HG02943 (cell line): ENCODE results near the gene KCTD3.

Source experiments
- ATAC-seq: cut with Tn5 transposase; IDR thresholded peaks from one replicate; pipeline ENCODE4 v1.9.1; 2021; ENCODE audit warnings: mild to moderate bottlenecking, low read depth, moderate library complexity; ENCODE audit not compliant: unreplicated experiment

The KCTD3 gene

GRCh38 chr1:215603319-215603718, 36.2 kb downstream of the KCTD3 start:
- no peak for ATAC-seq

DNA sequence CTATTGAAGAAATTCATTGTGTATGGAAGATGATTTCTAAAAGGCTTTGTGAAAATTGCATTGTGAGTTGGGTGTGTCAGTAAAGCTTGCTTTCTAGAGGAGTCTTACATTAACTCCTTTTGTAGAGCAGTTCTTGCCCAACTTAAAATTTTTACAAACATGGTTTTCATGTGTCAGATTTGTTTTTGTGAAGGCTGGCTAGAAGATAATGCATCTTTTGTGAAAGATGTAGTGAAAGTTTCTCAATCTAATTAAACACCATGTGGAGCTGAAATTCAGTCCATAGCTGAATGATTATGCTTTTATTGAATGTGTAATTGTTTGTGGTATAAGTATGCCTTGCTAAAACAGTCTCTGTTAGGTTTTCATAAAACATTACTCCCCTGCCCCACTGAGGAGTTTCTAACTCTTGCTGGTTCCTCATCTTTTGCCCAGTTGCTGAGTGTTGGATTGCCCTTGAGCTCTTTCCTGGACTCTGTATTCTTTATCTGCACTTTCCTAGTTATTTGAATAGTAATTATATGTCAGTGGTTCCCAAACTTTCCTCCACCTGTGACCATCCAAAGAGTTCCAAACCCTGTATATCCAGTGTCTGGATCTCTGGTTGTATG, 38.0 kb downstream of the KCTD3 start:
- no peak for ATAC-seq

DNA sequence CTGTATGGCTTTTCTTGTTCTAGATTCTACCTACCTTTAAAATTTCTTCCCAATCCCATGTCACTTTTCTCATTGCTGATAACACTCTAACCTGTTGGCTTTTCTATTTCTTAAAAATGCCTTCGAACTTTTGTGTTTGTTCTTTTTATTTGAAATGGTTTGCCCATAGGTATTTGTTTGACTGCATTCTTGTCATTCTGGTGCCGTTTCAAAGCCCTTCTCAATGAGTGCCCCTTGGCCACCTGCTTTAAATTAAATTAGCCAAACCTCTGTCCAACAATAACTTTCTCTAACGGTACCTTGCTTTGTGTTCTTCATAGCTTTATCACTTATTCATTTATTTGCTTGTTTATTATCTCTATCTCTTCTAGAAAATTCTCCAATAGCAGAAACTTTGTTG, 38.9 kb downstream of the KCTD3 start:
- ATAC-seq = no peak

- ATAC-seq = no peak
Observed at GRCh38 chr1:215606564-215607168, 39.6 kb downstream of the KCTD3 start.

DNA sequence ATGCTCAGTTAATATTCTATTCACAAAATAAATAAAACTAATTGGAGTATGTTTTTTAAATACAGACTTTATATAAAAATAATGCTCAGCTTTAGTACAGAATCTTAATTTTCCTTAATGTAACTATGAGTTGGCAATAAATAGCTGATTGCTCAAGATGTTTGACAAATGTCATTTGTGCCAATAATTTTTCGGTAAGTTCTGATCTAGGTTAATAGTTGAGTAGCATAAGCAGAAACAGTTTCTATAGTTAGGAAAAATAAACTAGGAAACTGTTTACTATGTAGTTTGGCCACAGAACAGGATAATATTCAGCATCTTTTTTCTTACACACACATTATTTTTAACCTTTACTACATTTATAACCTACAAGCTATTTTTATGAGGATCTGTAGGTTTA, 40.3 kb downstream of the KCTD3 start:
- ATAC-seq = no peak

DNA sequence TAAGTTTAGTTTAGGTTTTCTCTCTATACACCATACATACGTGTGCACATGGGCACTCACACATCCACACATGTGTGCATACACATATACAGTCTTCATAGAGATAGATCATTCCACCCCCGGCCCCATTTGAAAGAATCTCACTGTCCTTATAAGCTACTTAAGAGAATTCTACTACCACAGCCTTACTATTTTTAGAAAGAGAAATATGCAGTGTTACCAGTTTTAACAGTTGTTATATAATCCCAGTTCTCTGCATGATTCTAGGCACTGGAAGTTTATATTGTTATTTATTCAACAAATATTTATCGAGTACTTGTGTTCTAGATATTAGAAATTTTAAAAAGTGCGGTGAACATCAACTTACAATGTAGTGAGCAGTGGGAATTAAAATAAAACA, 41.5 kb downstream of the KCTD3 start:
- no peak for ATAC-seq

DNA sequence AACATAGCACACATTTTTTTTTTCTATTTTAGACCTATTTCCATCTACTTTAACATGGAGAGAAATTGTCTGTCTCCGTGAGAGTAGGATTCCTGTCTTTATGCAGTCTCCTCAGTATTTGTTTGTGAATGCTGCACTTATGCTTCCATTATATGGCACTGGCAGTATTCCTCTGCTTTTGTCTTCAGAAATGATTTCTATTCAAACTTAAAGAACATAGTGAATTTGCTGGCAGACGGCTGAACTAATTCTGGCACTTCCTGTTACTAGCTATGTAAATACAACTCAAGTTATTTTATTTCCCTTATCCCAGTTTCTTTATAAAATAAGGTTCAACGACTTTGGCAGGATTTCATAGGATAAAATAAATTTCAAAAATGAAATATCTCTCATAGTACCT, 45.3 kb downstream of the KCTD3 start:
- no peak for ATAC-seq

- ATAC-seq = no peak
Observed at GRCh38 chr1:215617979-215618378, 50.9 kb downstream of the KCTD3 start.

GRCh38 chr1:215623162-215623561, 56.1 kb downstream of the KCTD3 start:
- ATAC-seq = no peak

GRCh38 chr1:215625949-215626348, 58.8 kb downstream of the KCTD3 start:
- ATAC-seq = no peak

- no peak for ATAC-seq
Observed at GRCh38 chr1:215631040-215631439, 63.9 kb downstream of the KCTD3 start.

- ATAC-seq = no peak
Observed at GRCh38 chr1:215631489-215631888, 64.4 kb downstream of the KCTD3 start.

DNA sequence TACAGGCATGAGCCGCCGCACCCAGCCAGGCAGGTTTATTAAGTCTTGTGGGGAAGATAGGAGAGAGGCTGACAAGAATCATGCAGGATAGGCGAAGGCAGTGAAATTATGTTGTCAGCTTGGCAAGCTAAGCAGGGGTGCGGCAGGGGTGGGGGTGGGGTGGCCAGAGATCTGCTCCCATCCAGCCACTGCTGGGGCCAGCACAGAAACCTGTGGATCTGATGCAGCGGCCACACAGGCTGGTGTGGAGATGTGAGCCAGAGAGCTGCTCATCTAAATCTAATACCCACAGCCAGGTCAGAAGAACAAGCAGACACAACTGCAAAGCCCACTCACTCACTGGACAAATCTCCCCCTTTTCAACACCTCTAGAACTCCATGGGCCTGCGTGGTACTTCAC, 68.7 kb downstream of the KCTD3 start:
- ATAC-seq = no peak

DNA sequence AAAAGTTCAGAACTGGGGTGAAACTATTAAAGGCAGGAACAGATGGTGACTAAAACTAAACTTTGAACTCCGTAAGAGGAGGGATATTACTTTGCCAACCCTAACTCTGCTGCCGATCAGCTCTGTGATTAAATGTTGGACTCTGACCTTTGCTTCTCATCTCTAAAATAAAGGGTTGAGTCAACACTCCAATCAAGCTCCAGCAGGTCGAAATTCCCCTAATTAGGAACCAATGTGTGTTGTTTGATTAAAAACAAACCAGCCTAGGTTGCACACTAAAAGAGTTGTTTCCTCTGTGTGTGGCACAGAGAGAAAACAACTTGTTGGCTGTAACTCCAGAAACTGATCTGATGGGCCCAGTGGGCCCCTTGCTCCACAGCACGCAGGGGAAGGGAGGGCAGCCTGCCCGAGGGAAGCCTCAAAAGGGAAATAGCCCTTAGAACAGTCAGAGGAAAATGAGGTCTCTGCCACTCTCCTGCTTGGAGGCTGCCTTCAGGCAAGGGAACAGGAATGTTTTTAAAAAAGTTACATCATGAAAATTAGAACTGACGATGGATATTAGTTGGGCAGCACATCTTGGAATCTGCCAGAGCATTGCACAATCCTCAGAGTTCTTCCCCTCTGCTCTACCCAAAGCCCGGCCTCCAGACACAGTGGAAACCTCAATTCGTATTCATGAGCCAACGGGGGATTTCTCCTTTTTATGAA, 69.3 kb downstream of the KCTD3 start:
- ATAC-seq = no peak

- ATAC-seq = no peak
Observed at GRCh38 chr1:215637041-215637573, 70.0 kb downstream of the KCTD3 start.

- no peak for ATAC-seq
Observed at GRCh38 chr1:215640429-215641148, 73.5 kb downstream of the KCTD3 start.

DNA sequence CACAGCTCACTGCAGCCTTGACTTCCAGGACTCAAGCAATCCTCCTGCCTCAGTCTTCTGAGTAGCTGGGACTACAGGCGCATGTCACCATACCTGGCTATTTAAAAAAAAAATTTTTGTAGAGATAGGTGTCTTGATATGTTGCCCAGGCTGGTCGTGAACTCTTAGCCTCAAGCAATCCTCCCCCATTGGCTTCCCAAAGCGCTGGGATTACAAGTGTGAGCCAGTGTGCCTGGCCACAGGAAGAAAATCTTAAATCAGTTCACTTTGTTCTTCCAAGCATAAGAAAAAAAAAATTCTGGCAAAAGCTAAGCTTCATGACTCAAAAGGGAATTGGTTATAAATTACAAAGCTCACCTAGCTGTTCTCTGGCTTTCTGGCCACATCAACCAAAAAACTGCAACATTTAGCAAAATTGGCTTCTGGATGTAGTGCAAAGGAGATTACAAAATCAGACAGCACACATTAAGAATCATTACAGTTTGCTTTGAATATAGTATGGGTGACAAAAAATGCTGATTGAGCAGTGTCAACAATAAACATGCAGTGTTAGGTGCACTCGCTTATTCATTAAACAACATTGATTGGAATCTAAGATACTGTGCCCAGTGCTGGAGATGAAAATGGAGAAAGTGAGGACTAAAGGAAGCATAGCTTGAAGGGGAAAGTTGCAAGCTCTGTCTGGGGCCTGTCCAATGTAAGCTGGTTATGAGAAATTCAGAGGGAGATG, 76.7 kb downstream of the KCTD3 start:
- ATAC-seq = no peak

DNA sequence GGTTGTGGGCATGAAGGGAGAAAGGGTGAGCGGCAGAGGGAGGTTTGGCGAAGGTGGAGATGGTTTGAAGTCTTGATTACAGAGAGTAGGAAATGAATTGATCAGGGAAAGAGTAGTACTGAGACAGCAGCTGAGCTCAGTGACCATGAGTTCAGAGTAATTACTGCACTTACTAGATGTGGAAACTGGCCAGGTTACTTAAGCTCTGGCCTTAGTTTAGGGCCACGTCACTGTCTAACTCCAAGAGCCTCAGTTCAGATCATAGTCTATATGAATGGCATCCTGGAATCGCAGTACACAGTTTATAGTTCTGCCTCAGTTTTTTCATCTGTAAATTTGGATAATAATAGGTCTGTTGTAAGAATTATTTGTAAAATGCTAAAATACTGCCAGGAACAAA, 78.1 kb downstream of the KCTD3 start:
- ATAC-seq = no peak

DNA sequence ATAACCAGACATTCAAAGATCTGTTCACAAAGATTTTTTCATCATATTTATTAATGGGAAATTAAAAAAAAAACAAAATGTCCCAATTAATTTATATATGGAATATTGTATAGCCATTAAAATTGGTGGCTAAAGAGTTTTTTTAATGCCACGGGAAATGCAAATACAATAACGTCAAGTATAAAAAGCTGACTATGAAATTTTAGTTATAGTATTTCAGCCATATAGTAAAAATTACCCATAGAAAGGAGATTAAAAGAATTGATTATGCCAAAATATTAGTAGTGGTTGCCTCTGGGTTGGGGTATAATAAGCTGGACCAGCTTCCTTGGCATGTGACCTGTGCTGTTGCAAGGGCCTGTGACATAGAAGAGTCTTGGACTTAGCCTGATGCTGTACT, 78.8 kb downstream of the KCTD3 start:
- no peak for ATAC-seq

- ATAC-seq = no peak
Observed at GRCh38 chr1:215647738-215648137, 80.6 kb downstream of the KCTD3 start.

- ATAC-seq = no peak
Observed at GRCh38 chr1:215648957-215649356, 81.9 kb downstream of the KCTD3 start.
